ENCODE data around the gene BZW1. TPM values are rescaled to one million over a fixed set of nuclear protein-coding genes. Genes with fewer than 3 reads are reported as not detected.

Gene BZW1
- total RNA-seq, 1 experiment from 2014 or later = 454 TPM

- DNase-seq (ENCODE audit: low read depth, low spot score) (no peak), ATAC-seq (no peak)
- Histone ChIP-seq H3K27me3 (ENCODE audit: insufficient read depth, low read length) (no peaks in the 10 kb centered on the region), H3K4me3 (replicated peaks in 1 of 2; ENCODE audit: low read depth in 1 of 2, low read length in 2 of 2) (no peak overlapping the region), H3K4me1 (ENCODE audit: control insufficient read depth in 1 of 2, insufficient read depth in 2 of 2, low read length in 2 of 2) (no peaks in the 10 kb centered on the region), H3K9me2 (ENCODE audit: insufficient read depth) (no peaks in the 10 kb centered on the region), H3K27ac (ENCODE audit: low read depth, low read length) (no peak overlapping the region), H3K79me2 (ENCODE audit: insufficient read depth, low read length) (no peaks in the 10 kb centered on the region), H4K20me1 (ENCODE audit: insufficient read depth) (no peaks in the 10 kb centered on the region), H3K4me2 (ENCODE audit: low read length) (no peak overlapping the region), H3K9me3 (ENCODE audit: control insufficient read depth in 1 of 2, insufficient read depth in 1 of 2, low read depth in 1 of 2, low read length in 2 of 2) (no peaks in the 10 kb centered on the region), H3K9ac (ENCODE audit: low read length) (no peak overlapping the region), H3K36me3 (ENCODE audit: control insufficient read depth in 1 of 2, insufficient read depth in 2 of 2, low read length in 2 of 2) (peaks cover 13 to 15% of the 10 kb centered on the region in 2 experiments; a peak in 3 of 4 replicates), H2AFZ (ENCODE audit: low read depth, low read length, poor library complexity, severe bottlenecking) (no peak overlapping the region)
- RAD21 ChIA-PET (ENCODE audit: low non-redundant PET in 1 of 2, low total read pairs in 2 of 2, uncharacterized antibody in 2 of 2, unreplicated experiment in 2 of 2) = no interaction called here
- no peak for TF ChIP-seq YY1 (IDR thresholded peaks at IDR 0.05; ENCODE audit: extremely low read depth, insufficient replicate concordance, low read depth, low read length)
- TF ChIP-seq CBX3 (IDR thresholded peaks at IDR 0.05; ENCODE audit: low read depth) = no peak
- TF ChIP-seq ZFX (IDR thresholded peaks at IDR 0.05) = no peak
- no peak for TF ChIP-seq EZH2phosphoT487 (IDR thresholded peaks at IDR 0.05; ENCODE audit: borderline replicate concordance)
- TF ChIP-seq SIN3A (IDR thresholded peaks at IDR 0.05; ENCODE audit: low read depth) = no peak
- no peak for TF ChIP-seq JUND (IDR thresholded peaks at IDR 0.05)
- TF ChIP-seq ELF1 (IDR thresholded peaks at IDR 0.05; ENCODE audit: borderline replicate concordance, low read depth) = no peak
- TF ChIP-seq CEBPB (IDR thresholded peaks at IDR 0.05; ENCODE audit: low read depth) = no peak
- no peak for TF ChIP-seq MAX (IDR thresholded peaks at IDR 0.05)
- no peak for TF ChIP-seq ZBTB33 (IDR thresholded peaks at IDR 0.05; ENCODE audit: extremely low read depth, insufficient replicate concordance, low read length)
- TF ChIP-seq CTCF (IDR thresholded peaks at IDR 0.05 in 2 of 3, conservative IDR thresholded peaks at IDR 0.05 in 1 of 3; ENCODE audit: borderline replicate concordance in 1 of 3, insufficient read depth in 1 of 3, low read depth in 2 of 3, low read length in 2 of 3) = no peak
- no peak for TF ChIP-seq SP1 (IDR thresholded peaks at IDR 0.05; ENCODE audit: low read depth)
- no peak for TF ChIP-seq REST (IDR thresholded peaks at IDR 0.05; ENCODE audit: low read depth)
- no peak for TF ChIP-seq POLR2AphosphoS5 (IDR thresholded peaks at IDR 0.05; ENCODE audit: low read depth, low read length)
- no peak for TF ChIP-seq FOSL1 (IDR thresholded peaks at IDR 0.05; ENCODE audit: low read depth)
- TF ChIP-seq ATF3 (IDR thresholded peaks at IDR 0.05) = no peak
- no peak for TF ChIP-seq RAD21 (IDR thresholded peaks at IDR 0.05; ENCODE audit: low read depth)
- TF ChIP-seq ZNF274 (IDR thresholded peaks at IDR 0.05; ENCODE audit: low read depth, low read length) = no peak
- no peak for TF ChIP-seq TCF7L2 (IDR thresholded peaks at IDR 0.05; ENCODE audit: borderline replicate concordance, extremely low read depth, insufficient read depth, insufficient read length)
- TF ChIP-seq EZH2 (IDR thresholded peaks at IDR 0.05) = no peak
- CTCF ChIA-PET = interaction anchor here (0.9 kb wide), 1 partner anchor 135 kb away, joined by 3 read pairs; no protein-coding TSS in a partner anchor
- intact Hi-C loops (cut with micrococcal nuclease) = no loop called here
- POLR2A ChIA-PET = interaction anchor here (0.7 to 1.8 kb wide), 2 partner anchors 20 to 22 kb away, joined by 4 to 5 read pairs; no protein-coding TSS in a partner anchor
- BruUV-seq (replicated peaks) = no TSS peak
Measured at GRCh38 chr2:200847939-200848338, 36.2 kb downstream of the BZW1 start.
